HepG2 (cell line): ENCODE data around the gene GGNBP2. TPM values are rescaled to one million over a fixed set of nuclear protein-coding genes. Genes with fewer than 3 reads are reported as not detected.

Experiments
- ATF1 ChIP-seq: IDR thresholded peaks from 2 replicates; pipeline ENCODE4 v1.6.1; 2016; ENCODE audit warnings: mild to moderate bottlenecking, control low read depth
- CBFB ChIP-seq: sonication (generic); formaldehyde crosslinking; IDR thresholded peaks from 2 replicates; pipeline ENCODE4 v1.4.0; 2020; ENCODE audit warnings: missing genetic modification reagents
- DNMT3B ChIP-seq: conservative IDR thresholded peaks from 2 replicates; pipeline ENCODE4 v1.6.1; 2016; ENCODE audit warnings: missing biosample characterization, control low read depth
- HMG20A ChIP-seq: IDR thresholded peaks from 2 replicates; pipeline ENCODE4 v1.6.1; 2016; ENCODE audit warnings: borderline replicate concordance
- PAXIP1 ChIP-seq: sonication (generic); formaldehyde crosslinking; conservative IDR thresholded peaks from 2 replicates; pipeline ENCODE4 v1.4.0; 2020; ENCODE audit warnings: mild to moderate bottlenecking, missing genetic modification reagents, moderate library complexity
- PCBP2 ChIP-seq: fragments of 200-400 bp; formaldehyde crosslinking; optimal IDR thresholded peaks from 2 replicates; pipeline ENCODE3; 2018; ENCODE audit warnings: low read length, low read depth; ENCODE audit not compliant: poor library complexity, severe bottlenecking
- PRMT3 ChIP-seq: sonication (generic); formaldehyde crosslinking; IDR thresholded peaks from 2 replicates; pipeline ENCODE4 v1.8.1; 2022; ENCODE audit warnings: low read depth, mild to moderate bottlenecking, moderate library complexity, missing genetic modification reagents, borderline replicate concordance
- SSRP1 ChIP-seq: IDR thresholded peaks from 2 replicates; pipeline ENCODE4 v1.6.1; 2016; ENCODE audit warnings: control low read depth
- TCF7 ChIP-seq: sonication (generic); IDR thresholded peaks from 2 replicates; pipeline ENCODE4 v1.6.1; 2016; ENCODE audit warnings: antibody characterized with exemption, low read depth
- U2AF2 ChIP-seq: fragments of 200-400 bp; formaldehyde crosslinking; IDR thresholded peaks from 2 replicates; pipeline ENCODE4 v1.6.1; 2017; ENCODE audit warnings: low read depth, mild to moderate bottlenecking, low read length
- ZFP36 ChIP-seq: fragments of 150-350 bp; IDR thresholded peaks from 2 replicates; pipeline ENCODE4 v1.6.1; 2018; ENCODE audit warnings: borderline replicate concordance, low read length, low read depth; ENCODE audit not compliant: partially characterized antibody
- ZNF124 ChIP-seq: sonication (generic); formaldehyde crosslinking; IDR thresholded peaks from 2 replicates; pipeline ENCODE4 v1.4.0; 2020; ENCODE audit warnings: missing genetic modification reagents
- ZNF3 ChIP-seq: IDR thresholded peaks from 2 replicates; pipeline ENCODE4 v1.7.0; 2017; ENCODE audit warnings: inconsistent platforms
- ZNF33A ChIP-seq: sonication (generic); formaldehyde crosslinking; IDR thresholded peaks from 2 replicates; pipeline ENCODE4 v1.5.1; 2020; ENCODE audit warnings: missing genetic modification reagents, mild to moderate bottlenecking, moderate library complexity, borderline replicate concordance
- ZNF44 ChIP-seq: sonication (generic); formaldehyde crosslinking; IDR thresholded peaks from 2 replicates; pipeline ENCODE4 v1.5.1; 2020; ENCODE audit warnings: mild to moderate bottlenecking, missing genetic modification reagents
- ZNF574 ChIP-seq: sonication (generic); formaldehyde crosslinking; IDR thresholded peaks from 2 replicates; pipeline ENCODE4 v1.4.0; 2020; ENCODE audit warnings: missing genetic modification reagents
- ZNF616 ChIP-seq: sonication (generic); formaldehyde crosslinking; IDR thresholded peaks from 2 replicates; pipeline ENCODE4 v1.5.0; 2020; ENCODE audit warnings: low read depth, mild to moderate bottlenecking, missing genetic modification reagents
- ZNF768 ChIP-seq: sonication (generic); formaldehyde crosslinking; IDR thresholded peaks from 2 replicates; pipeline ENCODE4 v1.4.0; 2020; ENCODE audit warnings: missing genetic modification reagents
- ZNF792 ChIP-seq: IDR thresholded peaks from 2 replicates; pipeline ENCODE4 v1.6.1; 2016
- ZNF850 ChIP-seq: sonication (generic); formaldehyde crosslinking; conservative IDR thresholded peaks from 2 replicates; pipeline ENCODE4 v1.9.0; 2021; ENCODE audit warnings: mild to moderate bottlenecking, missing genetic modification reagents
- ZXDC ChIP-seq: sonication (generic); formaldehyde crosslinking; IDR thresholded peaks from 2 replicates; pipeline ENCODE4 v1.5.0; 2020; ENCODE audit warnings: mild to moderate bottlenecking, missing genetic modification reagents
- polyA plus RNA-seq, 8 experiments: library from polyadenylated mRNA; depleted of rRNA in 3 of 8; stranded (reverse) in 7 of 8; unstranded in 1 of 8; fragments of >200 nt; fragmentation: Illumina TruSeq in 4 of 8; extraction: Trizol in 4 of 8; gene quantifications; 2 replicates each; pipeline versions ENCODE4 v1.2.1 to v1.2.3, GENCODE V29; 2011 to 2016; ENCODE audit warnings: low read depth in 4 of 8, missing spikeins in 1 of 8, mixed read lengths in 1 of 8; ENCODE audit not compliant: insufficient read depth in 1 of 8
- total RNA-seq, 5 experiments: library from RNA; depleted of rRNA; stranded (reverse); fragments of >200 nt; fragmentation: Illumina TruSeq; extraction: Trizol; gene quantifications; 2 replicates each; pipeline ENCODE4 v1.2.3, GENCODE V29; 2016; ENCODE audit warnings: low read depth in 1 of 5

GGNBP2 gene
- total and polyA plus RNA-seq, 2 of the 13 experiments (the other 11 are each of a cell fraction or from before 2014, with no cell fraction given): 53.3 to 84.2 TPM

- TF ChIP-seq ZNF574 (CRISPR knock-in tag) (peak; percentile 85), ZXDC (no peak), DNMT3B (no peak; the same call in 1 of the 2 replicates), TCF7 (no peak), HMG20A (CRISPR knock-in tag) (no peak), PAXIP1 (peak; percentile 40), ZNF33A (CRISPR knock-in tag) (no peak), ZNF616 (CRISPR knock-in tag) (no peak), PCBP2 (no peak), ZNF792 (peak; percentile 75; the same call in 1 of the 2 replicates), ZNF850 (CRISPR knock-in tag) (no peak), PRMT3 (CRISPR knock-in tag) (no peak), ZNF124 (CRISPR knock-in tag) (no peak), ATF1 (CRISPR knock-in tag) (no peak), U2AF2 (no peak), ZNF768 (CRISPR knock-in tag) (peak; percentile 70), CBFB (peak; percentile 73), ZNF44 (CRISPR knock-in tag) (no peak; the same call in 1 of the 2 replicates), ZFP36 (no peak), ZNF3 (CRISPR knock-in tag) (no peak), SSRP1 (CRISPR knock-in tag) (no peak)
These were observed 1.0 kb downstream of the GGNBP2 start (continued) for GRCh38 chr17:36545465-36546417.
